Measurements from ENCODE around the gene ST7.

Gene ST7

DNA sequence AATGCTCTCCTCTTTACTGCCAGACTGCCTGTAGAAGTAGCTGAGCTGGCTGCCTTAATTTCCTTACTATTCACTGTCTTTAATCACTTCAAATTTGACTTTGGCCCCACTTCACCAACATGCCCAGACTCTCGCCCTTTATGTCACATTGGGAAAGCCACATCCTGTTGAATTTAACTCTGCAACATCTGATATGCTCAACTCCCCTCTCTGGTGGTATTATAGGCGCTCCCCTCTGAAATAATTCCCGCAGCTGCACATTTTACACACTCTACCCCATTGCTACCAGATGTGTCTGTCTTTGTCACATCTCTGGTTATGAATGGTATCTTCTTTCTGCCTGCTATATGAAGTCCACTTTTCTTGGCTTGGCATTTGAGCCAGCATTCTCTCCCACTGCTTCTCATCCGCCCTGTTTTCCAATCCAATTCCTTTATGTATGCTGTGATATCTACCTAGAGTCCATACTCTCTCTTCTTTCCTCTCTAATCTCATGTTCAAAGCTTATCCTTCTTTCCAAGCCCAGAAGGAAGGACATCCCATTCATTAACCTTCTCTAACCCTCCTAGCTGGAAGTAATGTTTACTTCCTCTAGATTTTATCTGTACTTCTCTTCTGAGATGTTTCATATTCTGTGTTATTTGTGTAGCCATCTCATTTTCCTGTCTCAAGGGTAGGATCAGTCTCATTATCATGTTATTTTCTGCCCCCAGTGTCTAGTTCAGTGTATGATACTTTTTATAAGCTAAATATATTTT, 134.5 kb downstream of the ST7 start:
- DNase-seq (ENCODE audit: low read depth in 2 of 2, low spot score in 1 of 2) = no peak

DNA sequence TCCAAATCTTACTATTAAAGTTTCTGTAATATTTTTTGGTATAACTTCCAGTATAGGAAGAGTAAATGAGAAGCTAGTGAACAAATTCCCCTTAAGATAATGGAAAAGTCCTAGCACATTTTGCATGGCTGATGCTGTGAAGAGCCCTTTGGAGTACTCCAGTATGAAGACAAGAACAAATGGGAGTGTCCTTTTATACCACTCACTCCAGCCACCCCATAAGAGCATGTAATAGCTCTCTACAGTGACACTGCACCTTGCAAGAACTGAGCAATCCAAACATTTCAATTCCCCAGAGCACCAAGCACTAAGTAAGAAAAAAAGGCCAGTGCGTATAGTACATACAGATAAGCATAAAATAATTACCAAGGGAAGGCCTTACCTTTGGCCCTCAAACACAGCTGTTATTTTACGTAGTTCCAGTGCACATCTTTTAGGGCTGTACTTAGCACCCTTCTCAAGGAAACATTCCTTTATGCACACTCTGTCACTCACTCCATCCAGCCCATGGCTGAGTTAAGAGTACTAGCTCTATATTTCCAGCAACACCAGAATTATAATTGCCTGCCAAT, 135.4 kb downstream of the ST7 start:
- no peak for DNase-seq (ENCODE audit: low read depth in 2 of 2, low spot score in 1 of 2)

DNA sequence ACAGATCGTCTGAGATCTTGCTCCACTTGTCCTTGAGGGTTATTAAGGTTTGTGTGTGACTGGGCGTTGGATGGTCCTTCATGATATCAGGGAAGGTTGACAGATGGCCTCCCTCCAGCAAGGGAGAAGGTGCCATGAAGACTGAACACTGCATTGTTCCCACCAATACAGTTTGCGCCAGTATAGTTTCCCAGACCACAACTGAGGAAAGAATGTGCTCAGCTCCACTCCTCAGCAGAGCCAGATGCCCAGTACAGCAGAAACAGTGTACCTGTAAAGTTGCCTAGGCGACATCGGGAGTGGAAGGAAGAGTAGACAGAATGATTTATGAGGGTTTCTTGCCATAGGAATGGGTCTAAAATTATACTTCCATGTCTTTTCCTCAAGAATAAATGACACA, 137.5 kb downstream of the ST7 start:
- DNase-seq (ENCODE audit: low read depth in 2 of 2, low spot score in 1 of 2) = no peak

DNA sequence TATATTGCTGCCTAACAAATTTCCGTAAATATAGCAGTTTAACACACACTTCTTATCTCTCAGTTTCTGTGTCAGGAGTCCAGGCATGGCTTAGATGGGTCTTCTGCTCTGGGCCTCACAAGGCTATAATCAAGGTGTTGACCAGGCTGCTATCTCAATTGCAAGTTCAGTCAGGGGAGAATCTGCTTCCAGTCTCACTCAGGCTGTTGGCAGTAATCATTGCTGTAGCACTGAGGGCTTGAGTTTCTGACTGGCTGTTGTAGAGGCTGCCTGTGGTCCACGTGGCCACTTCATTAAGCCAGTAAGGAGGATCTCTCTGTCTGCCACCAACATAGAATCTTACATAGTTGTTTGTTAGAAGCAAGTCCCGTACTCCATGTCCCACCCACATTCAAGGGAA, 138.4 kb downstream of the ST7 start:
- DNase-seq (ENCODE audit: low read depth in 2 of 2, low spot score in 1 of 2) = no peak

DNA sequence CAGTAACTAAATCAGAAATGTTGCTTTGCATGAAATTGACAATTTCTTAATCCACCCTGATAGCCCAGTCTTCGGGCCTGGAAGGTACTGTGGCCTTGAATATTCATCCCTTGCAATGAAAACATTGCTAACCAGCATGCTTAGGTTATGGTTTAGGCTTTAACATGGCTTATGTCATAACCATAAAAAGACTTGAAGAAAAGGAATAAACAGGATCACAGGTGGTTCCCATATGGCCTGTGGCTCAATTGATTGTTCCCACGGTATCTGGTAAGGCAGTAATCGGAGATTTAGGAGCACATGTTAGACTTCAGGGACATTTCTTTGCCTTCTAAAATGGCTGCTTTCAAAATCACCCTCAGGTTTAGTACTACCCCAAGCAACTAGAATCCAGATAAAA, 139.5 kb downstream of the ST7 start:
- no peak for DNase-seq (ENCODE audit: low read depth in 2 of 2, low spot score in 1 of 2)

DNA sequence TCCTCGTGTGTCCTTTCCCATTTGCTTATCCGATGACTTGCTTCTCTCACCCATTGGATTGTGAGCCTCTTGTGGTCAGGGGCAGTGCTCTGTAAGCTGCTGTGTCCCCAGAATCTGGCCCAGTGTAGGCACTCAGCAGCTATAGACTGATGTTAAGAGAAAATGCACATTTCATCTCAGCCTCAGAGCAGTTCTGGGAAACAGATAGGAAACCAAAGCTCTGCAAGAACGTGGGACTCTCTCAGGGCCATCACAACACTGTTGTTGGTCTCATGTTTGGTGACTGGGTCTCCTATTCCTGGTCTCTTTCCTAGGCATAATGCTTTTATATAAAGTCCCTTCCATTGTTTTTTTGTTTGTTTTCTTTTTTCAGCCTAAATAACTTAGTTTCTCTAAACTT, 141.2 kb downstream of the ST7 start:
- no peak for DNase-seq (ENCODE audit: low read depth in 2 of 2, low spot score in 1 of 2)

DNA sequence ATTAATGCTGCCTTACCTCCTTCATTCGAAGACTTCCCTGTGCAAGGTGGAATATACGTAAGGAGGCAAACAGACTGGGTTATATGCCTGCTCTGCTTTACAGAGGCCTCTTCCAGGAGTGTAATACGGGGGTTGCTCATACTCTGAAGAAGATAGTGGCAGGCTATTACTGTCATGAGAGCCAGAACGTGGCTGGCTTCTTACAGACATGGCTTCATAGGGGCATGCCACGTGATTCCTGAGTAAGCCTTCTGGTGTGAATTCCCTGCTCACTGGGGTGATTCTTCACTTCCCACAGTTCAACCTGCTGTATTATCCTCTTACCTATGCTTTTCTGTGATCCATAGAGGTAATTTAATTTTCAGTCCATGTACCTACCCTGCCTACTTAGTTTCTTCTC, 141.8 kb downstream of the ST7 start:
- no peak for DNase-seq (ENCODE audit: low read depth in 2 of 2, low spot score in 1 of 2)

DNA sequence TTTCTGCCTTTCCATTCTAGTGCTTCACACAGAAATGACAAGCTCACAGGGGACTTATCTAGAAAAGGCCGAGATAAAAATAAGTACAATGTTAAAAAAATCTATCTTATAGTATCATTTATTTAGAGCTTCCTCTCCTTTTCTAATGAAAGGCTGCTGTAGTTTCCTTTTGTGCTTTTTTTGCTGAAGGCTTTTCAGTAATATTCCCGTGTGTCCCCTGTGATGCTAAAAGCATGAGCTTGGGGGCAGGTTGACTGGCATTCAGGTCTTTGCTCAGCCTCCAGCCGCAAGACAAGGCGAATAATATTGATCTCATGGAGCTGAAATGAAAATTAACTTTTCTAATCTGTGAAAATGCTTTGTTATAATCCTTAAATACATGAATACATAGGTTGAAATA, 143.0 kb downstream of the ST7 start:
- DNase-seq (ENCODE audit: low read depth in 2 of 2, low spot score in 1 of 2) = no peak

DNA sequence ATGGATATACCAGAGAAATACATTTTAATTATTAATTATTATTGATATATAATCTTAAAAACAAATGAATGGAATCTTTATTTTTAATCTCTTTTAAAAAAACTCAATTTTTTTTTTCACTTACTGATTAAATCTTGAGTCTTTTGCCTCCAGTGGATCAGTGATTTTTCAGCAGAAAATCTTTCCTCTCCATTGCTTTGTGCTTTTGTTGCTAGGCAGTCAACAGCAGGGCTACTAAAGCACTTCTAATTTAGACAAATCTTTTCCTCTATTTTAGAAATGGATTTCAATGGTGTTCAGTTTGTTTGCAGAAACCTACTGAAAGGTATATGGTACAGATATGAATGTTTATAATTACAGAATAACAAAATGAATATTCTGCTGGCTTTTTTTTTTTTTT, 143.6 kb downstream of the ST7 start:
- no peak for DNase-seq (ENCODE audit: low read depth in 2 of 2, low spot score in 1 of 2)

DNA sequence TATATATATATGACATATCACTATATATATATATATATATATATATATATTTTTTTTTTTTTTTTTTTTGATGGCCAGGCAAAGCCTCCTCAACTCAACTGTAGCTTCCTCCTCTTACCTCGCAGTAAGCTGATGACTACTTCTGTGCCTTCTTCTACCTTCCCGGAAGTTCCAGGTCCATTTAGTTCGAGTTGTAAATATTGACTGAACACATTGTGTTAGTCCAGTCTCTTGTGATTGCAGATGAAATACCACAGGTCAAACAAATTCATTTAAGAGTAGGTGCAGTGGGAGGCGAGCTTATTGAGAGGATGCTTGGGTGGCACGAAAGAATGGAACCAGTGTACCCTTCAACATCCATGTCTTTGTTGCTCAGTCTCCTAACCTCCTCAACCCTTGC, 144.6 kb downstream of the ST7 start:
- DNase-seq (ENCODE audit: low read depth in 2 of 2, low spot score in 1 of 2) = no peak

DNA sequence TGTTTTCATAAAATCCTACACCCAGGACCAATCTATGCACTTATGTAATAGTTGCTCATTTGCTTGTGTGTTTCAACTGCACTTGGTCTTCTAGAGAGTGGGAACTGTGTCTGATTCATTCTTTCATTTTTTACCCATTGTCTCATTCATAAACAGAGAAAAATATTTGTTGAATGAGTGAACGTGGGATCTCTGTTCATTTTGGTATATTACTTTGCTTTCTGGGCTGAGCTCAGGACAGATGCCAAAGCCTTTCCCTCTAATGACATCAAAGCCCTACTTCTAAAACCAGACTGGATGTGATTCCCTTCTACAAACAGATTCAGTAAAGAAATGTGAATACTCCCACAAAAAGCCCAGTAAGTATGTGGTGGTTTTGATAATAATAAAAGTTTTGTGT, 145.2 kb downstream of the ST7 start:
- DNase-seq (ENCODE audit: low read depth in 2 of 2, low spot score in 1 of 2) = no peak

DNA sequence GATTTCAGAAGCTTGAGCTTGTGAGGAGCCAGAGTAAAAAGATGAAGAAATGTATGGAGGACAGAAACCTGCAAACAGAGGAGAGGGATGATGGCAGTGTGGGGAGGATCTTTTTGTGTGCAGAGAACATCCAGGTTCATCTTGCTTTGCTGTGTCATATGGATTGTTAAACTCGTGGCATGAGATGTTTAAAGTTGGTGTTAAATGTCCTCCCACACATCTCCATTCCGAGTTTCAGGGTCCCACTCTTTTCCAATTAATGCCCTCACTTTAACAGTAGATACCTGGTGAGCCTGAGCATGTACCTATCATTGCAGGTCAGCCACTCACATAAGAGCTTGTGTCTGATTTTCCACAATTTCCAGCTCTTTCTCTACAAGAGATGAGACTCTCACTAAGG, 147.7 kb downstream of the ST7 start:
- DNase-seq (ENCODE audit: low read depth in 2 of 2, low spot score in 1 of 2) = no peak

DNA sequence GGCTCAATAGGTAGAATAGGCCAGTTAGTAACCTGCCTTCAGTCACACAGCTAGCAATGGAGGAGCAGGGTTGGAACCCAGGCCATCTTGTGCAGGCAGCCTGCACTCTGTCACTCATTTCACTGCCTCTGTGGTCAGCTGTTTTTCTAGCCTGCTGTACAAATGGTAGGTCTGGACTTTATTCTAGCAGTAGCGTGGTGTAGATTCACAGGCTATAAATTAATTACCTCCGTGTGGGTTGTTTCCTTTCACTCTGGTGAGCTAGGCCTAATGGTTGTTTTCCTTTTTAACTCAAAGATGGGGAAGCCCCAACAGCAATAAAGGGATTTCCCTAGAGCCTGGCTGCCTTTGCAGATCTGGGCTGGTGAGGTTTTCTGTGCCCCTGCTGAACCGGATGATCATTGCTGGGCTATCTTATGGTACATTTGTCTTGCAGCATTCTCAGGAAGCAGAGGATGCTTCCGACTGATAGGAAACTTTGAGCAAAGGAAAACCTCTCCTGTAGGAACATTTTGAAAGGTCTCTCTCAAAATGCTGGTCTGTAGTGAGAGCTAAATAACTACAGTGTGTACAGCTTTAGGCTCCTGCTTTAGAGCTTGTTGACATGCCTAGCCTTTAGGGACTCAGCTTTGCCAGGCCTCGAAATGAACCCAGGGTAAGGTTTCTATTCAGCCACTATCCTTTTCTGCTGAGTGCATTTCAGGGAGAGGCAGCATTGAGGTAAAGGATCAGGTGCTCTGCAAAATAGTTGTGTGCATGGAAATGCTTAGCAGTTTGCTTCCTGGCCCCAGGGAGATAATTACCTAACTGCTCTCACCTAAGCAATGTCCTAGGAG, 157.4 kb downstream of the ST7 start:
- no peak for DNase-seq (ENCODE audit: low read depth in 2 of 2, low spot score in 1 of 2)

DNA sequence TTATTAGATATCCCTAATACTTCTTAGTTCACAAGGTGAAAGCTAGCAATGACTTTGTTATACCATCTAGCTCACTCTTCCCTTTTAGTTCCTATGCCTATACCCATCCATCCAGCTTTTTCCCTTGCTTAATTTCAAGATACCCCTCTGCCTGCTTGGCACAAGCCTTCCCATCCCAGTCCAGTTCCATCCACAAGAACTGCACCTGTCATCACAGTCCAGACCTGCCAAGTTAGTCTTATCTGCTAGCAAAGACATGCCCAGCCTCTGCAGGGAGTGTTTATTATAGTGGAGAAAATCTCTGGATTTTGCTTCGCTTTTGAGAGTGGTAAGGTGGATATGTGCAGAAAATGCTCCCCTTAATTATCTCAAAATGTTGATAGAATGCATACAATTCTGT, 158.2 kb downstream of the ST7 start:
- no peak for DNase-seq (ENCODE audit: low read depth in 2 of 2, low spot score in 1 of 2)

DNA sequence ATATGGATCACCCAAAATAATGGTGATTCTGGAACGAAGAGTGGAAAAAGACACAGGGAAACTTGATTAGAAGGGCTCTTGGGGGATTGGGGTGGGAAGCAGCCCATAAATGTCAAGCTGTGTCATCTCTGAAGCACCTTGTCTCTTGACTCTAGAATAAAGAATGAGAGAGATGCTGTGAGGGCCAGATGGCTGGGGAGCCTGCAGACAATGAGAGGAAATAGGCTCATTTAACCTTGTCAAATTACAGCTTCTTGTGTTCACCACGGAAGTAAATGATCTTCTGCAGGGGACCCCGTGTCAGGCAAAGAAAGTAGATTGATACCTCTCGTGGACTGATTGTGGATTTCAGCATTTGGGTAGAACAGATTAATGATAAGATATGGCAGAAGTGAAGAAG, 159.3 kb downstream of the ST7 start:
- no peak for DNase-seq (ENCODE audit: low read depth in 2 of 2, low spot score in 1 of 2)

DNA sequence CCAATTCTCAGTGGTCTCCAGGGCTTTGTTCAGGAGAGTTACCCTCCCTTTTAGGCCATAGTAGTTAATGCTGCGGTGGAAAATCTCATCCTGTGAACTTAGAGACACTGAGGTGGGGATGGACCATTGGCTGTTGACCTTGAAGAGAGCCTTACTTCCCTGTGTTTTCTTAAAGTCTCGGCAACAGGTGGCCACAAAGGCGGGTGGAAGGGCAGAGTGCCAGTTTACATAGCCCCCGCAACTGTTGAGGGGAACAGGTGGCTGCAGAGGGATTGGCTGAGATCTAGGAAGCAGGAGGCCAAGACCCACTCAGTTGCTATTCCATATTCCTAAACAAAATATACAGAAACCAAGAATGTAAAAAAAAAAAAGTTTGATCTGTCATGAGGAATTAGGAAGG, 160.6 kb downstream of the ST7 start:
- DNase-seq (ENCODE audit: low read depth in 2 of 2, low spot score in 1 of 2) = no peak

DNA sequence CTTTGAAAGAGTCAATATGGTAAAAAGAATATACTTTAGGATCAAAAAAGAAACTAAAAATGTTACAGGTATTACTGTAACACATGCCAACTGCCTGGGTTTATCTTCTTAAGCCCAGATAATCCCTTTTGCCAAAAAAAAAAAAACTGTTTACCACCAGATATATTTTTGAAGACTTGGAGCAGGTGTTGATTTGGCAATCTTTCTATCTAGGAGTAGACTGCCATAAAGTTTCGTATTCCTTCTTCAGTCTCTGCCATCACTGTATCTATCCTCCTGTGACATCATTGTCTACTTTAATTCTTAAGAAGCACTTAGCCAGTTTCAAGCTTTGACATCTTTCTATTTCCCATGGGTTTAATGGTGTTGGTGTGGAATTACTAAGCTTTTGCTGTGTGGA, 161.0 kb downstream of the ST7 start:
- no peak for DNase-seq (ENCODE audit: low read depth in 2 of 2, low spot score in 1 of 2)

DNA sequence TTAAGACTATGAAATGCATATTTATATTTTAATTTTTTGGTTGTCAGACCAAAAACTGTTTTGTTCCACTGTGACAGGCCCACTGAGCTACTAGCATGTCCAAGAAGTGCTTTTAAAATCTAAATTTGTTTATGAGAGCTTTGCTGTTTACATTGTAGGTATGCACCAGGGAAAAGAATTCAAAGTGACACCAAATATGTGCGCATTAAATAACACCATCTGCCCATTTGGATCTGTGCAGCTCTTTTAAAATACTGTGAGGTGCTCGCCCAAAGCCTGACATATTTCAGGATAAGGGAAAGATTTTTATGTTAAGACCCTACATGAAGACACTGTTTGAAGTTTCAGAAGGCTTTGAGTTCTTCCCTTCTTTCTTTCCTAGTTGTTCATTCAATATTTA, 162.9 kb downstream of the ST7 start:
- no peak for DNase-seq (ENCODE audit: low read depth in 2 of 2, low spot score in 1 of 2)

DNA sequence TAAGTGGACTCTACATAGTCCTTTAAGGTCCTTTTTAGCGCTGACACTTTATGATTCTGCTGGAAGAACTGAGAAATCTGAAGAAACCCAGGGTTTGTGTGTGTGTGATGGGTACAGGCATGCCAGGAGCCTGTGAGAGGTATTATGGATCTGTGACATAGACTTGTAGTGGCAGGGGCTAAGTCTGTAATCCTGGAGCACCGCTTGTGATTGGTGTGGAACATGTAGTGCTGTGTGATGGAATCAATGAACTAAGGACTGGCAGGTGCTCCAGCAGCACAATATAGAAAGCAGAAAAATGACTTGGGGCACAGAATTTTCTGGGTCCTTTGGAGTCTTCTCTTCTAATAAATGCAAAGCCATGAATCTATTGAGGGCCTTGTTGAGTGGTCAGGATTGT, 163.9 kb downstream of the ST7 start:
- DNase-seq (ENCODE audit: low read depth in 2 of 2, low spot score in 1 of 2) = no peak

DNA sequence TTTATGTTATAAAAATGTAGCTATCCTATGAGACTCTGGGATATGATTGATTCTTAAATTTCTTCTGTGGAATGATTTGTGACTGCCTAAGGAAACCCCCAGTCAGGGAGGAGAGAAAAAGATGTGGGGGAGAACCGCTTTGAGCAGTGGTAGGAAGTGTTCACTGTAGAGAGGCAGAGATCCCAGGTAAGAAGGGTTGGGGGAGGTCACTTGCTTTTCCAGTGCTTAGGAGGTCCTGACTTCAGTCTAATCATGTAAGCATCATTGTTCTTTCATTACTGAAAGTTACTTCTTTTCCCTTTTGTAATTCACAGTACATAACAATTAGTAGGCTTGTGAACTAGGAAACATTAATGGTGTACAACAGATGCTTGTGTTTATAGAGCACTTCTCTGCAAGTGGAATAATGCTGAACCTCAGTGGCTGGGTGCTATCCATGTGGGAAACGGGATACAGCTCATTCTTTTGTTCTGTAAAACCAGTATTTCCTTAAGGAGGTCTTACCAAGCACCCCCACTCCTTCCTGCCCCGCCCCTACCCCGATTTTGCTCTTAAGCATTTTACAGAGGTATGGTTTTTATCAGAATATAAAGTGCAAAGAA, 165.4 kb downstream of the ST7 start:
- no peak for DNase-seq (ENCODE audit: low read depth in 2 of 2, low spot score in 1 of 2)

DNA sequence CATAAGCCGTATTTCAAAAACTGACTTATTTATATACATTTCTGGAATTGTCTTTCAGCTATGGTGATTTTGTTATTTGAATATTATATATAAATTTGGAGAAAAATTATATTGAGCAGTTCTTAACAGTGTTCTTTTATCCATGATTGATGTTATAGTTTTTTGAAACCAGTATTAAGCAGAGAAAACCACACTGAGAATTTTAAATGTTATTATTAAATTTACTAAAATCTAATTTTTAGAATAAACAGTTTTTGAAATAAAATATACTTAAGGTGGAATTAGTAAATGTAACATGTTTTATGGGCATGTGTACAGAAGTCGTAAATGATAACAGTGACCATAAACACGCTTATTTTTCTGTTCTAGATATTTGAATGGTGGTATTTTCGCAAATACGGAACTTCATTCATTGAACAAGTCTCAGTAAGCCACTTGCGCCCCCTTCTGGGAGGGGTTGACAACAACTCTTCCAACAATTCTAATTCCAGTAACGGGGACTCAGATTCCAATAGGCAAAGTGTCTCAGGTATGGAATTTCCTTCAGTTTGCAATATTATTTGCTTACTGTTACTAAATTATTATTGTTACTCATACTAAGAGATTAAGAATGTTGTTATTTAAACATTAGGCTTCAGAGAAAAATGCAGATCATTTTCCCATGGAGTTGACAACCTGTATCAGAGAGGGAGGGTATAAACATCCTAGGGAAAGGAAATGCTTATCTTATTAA, 166.1 kb downstream of the ST7 start:
- peak; percentile 31 to 47 for DNase-seq (ENCODE audit: low read depth in 2 of 2, low spot score in 1 of 2)

Measured in stimulated activated CD8-positive, alpha-beta memory T cell treated with anti-CD3 and anti-CD28 coated beads, Interleukin-4, amount 100 ng/mL, for 1 hour (primary cell).